PC-3 (cell line): ENCODE measurements around the gene TOMM7.

ENCODE experiments used
- EZH2phosphoT487 ChIP-seq: fragments of 300-600 bp; sonication (generic); IDR thresholded peaks from 2 replicates; pipeline ENCODE4 v1.6.1; 2018; ENCODE audit warnings: mild to moderate bottlenecking, antibody characterized with exemption, low read length, borderline replicate concordance
- TF ChIP-seq, protein P1 (sequence below): fragments of 300-600 bp; sonication (generic); conservative IDR thresholded peaks from 2 replicates; pipeline ENCODE4 v1.5.1; 2017; ENCODE audit warnings: antibody characterized with exemption, low read depth, mild to moderate bottlenecking, low read length

DNA sequence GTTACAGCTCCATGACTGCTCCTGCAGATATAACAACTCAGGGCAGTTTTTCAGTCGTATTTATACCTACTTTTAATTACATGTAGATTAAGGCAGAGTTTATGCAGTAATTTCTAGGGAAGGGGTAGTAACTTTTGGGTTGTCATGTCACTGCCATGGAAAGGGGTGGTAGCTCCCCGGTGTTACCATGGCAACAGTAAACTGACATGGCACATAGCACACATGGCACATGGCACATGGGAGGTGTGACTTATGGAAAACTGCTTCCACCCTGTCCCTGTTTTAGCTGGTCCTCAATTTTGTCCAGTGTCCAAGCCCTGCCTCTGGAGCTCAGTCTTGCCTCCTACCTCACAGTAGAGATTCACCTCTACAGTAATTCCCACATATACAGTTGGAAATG is 3.9 kb upstream of the TOMM7 start:
- TF ChIP-seq, protein P1, sequence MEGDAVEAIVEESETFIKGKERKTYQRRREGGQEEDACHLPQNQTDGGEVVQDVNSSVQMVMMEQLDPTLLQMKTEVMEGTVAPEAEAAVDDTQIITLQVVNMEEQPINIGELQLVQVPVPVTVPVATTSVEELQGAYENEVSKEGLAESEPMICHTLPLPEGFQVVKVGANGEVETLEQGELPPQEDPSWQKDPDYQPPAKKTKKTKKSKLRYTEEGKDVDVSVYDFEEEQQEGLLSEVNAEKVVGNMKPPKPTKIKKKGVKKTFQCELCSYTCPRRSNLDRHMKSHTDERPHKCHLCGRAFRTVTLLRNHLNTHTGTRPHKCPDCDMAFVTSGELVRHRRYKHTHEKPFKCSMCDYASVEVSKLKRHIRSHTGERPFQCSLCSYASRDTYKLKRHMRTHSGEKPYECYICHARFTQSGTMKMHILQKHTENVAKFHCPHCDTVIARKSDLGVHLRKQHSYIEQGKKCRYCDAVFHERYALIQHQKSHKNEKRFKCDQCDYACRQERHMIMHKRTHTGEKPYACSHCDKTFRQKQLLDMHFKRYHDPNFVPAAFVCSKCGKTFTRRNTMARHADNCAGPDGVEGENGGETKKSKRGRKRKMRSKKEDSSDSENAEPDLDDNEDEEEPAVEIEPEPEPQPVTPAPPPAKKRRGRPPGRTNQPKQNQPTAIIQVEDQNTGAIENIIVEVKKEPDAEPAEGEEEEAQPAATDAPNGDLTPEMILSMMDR = no peak
- no peak for TF ChIP-seq EZH2phosphoT487
